ENCODE results near the gene PEAK3. TPM values are rescaled to one million over a fixed set of nuclear protein-coding genes. Genes with fewer than 3 reads are reported as not detected.
A peak's percentile ranks its signal among the peaks of the same experiment; 100 is the strongest.

Gene PEAK3
- total and polyA plus RNA-seq, 2 donors (not counting 1 experiment from before 2014, with no cell fraction given): 0.18 to 0.71 TPM

- Histone ChIP-seq H3K4me3 (ENCODE audit: control extremely low read depth in 1 of 5, extremely low read depth in 1 of 5, insufficient read depth in 1 of 5, low read depth in 2 of 5, low read length in 4 of 5) (no peak overlapping the region), H3K27me3 (replicated peaks in 1 of 4; ENCODE audit: control extremely low read depth in 1 of 4, control insufficient read depth in 3 of 4, insufficient read depth in 4 of 4, low read length in 3 of 4) (peaks cover 0 to 12% (median 4%) of the 10 kb centered on the region in 4 experiments), H3K4me1 (ENCODE audit: control insufficient read depth in 2 of 2, insufficient read depth in 2 of 2, low read length in 2 of 2) (peaks cover 46 to 55% of the 10 kb centered on the region in 2 donors), H3K9me3 (ENCODE audit: control extremely low read depth in 1 of 3, control insufficient read depth in 2 of 3, insufficient read depth in 1 of 3, low read length in 2 of 3) (peaks cover 3 to 20% (median 8%) of the 10 kb centered on the region in 3 donors), H3K79me2 (ENCODE audit: control insufficient read depth, insufficient read depth, low read length) (peaks cover 3% of the 10 kb centered on the region), H4K20me1 (ENCODE audit: control insufficient read depth, insufficient read depth, low read length, poor library complexity, severe bottlenecking) (no peaks in the 10 kb centered on the region), H3K4me2 (replicated peaks; ENCODE audit: low read depth, low read length, poor library complexity, severe bottlenecking) (peak overlapping the region; percentile 63), H3K36me3 (replicated peaks in 1 of 2; ENCODE audit: control extremely low read depth in 1 of 2, control insufficient read depth in 1 of 2, extremely low read depth in 1 of 2, insufficient read depth in 2 of 2, low read length in 1 of 2) (no peaks in the 10 kb centered on the region), H3K27ac (ENCODE audit: low read length in 2 of 2) (peak overlapping the region; percentile 62 to 75), H3K9ac (ENCODE audit: low read length) (peak overlapping the region; percentile 31), H2AFZ (ENCODE audit: insufficient read depth, low read depth, low read length, poor library complexity, severe bottlenecking) (peak overlapping the region; percentile 60)
- ChIA-PET CTCF (interaction anchor here (0.7 to 2.9 kb wide), 22 partner anchors 9 to 379 kb away, joined by 3 to 43 read pairs (median 5); partner anchors contain the start of genes AP3D1, LSM7, PLEKHJ1 and SF3A2), POLR2A (interaction anchor here (0.6 to 5.0 kb wide), 14 partner anchors 9 to 410 kb away, joined by 3 to 35 read pairs (median 6); partner anchors contain the start of genes LSM7 and SPPL2B)
- peak overlapping the region; percentile 74 for H3K4me3 Mint-ChIP-seq
- TF ChIP-seq EZH2 (IDR thresholded peaks at IDR 0.05; ENCODE audit: borderline replicate concordance, insufficient read depth, low read depth, low read length, poor library complexity, severe bottlenecking): no peak
- TF ChIP-seq CTCF (IDR thresholded peaks at IDR 0.05): no peak
- H3K27me3 Mint-ChIP-seq: no peaks in the 10 kb centered on the region
- DNase-seq (no peak), ATAC-seq (ENCODE audit: low read depth) (no peak)
- peaks cover 51% of the 10 kb centered on the region for H3K4me1 Mint-ChIP-seq
- peak overlapping the region; percentile 93 for H3K27ac Mint-ChIP-seq
- intact Hi-C loops (cut with micrococcal nuclease): loop anchor here (5.0 to 10.0 kb wide), 2 partner anchors 38 to 160 kb away; partner anchors contain the start of gene AP3D1
- peaks cover 3% of the 10 kb centered on the region for H3K9me3 Mint-ChIP-seq (ENCODE audit: insufficient read depth)
- WGBS (ENCODE audit: insufficient coverage): 77% methylated on average over 4 of the region's 7 CpGs
Observed at GRCh38 chr19:2315121-2315817, 33.3 kb upstream of the PEAK3 start.

All from B cell (primary cell).